SK-N-SH (cell line): ENCODE data around the gene DHRSX.
"Not testable (repeated sequence)": the region's sequence is repeated elsewhere in the genome, so short reads cannot be mapped to it uniquely, and the experiment has no call there.

Experiments used
- EP300 ChIP-seq, 2 experiments: IDR thresholded peaks; 2 replicates each; pipeline versions ENCODE4 v1.4.0 to v1.6.1; 2012; ENCODE audit warnings: borderline replicate concordance in 1 of 2, low read depth in 1 of 2, low read length in 1 of 2
- FOXM1 ChIP-seq: IDR thresholded peaks from 2 replicates; pipeline ENCODE4 v1.4.0; 2012; ENCODE audit warnings: low read depth, mild to moderate bottlenecking
- JUND ChIP-seq: IDR thresholded peaks from 2 replicates; pipeline ENCODE4 v1.4.0; 2012
- MXI1 ChIP-seq: IDR thresholded peaks from 2 replicates; pipeline ENCODE4 v1.6.1; 2012; ENCODE audit warnings: mild to moderate bottlenecking, low read depth, low read length, improper control_type of control experiment
- RAD21 ChIP-seq: IDR thresholded peaks from 2 replicates; pipeline ENCODE4 v1.6.1; 2012; ENCODE audit warnings: mild to moderate bottlenecking, low read length
- RCOR1 ChIP-seq: fragments of 150-350 bp; IDR thresholded peaks from 2 replicates; pipeline ENCODE4 v1.6.1; 2017; ENCODE audit warnings: antibody characterized with exemption, low read length
- RXRA ChIP-seq: IDR thresholded peaks from 2 replicates; pipeline ENCODE4 v1.4.0; 2012; ENCODE audit warnings: low read depth, mild to moderate bottlenecking, borderline replicate concordance
- SIN3A ChIP-seq: IDR thresholded peaks from 2 replicates; pipeline ENCODE4 v1.6.1; 2012; ENCODE audit warnings: low read depth, mild to moderate bottlenecking, low read length, moderate library complexity, borderline replicate concordance
- YY1 ChIP-seq: IDR thresholded peaks from 2 replicates; pipeline ENCODE4 v1.4.0; 2012; ENCODE audit warnings: low read depth, mild to moderate bottlenecking
- TF ChIP-seq, protein P1 (sequence below): IDR thresholded peaks from 2 replicates; pipeline ENCODE4 v1.6.1; 2012; ENCODE audit warnings: mild to moderate bottlenecking, low read depth, low read length, moderate library complexity
- TF ChIP-seq, protein P2 (sequence below): IDR thresholded peaks from 2 replicates; pipeline ENCODE4; 2012
- TF ChIP-seq, protein P3 (sequence below): fragments of 200-600 bp; sonication (generic); IDR thresholded peaks from 2 replicates; pipeline ENCODE4 v1.6.1; 2017; ENCODE audit warnings: antibody characterized with exemption, mild to moderate bottlenecking, moderate library complexity
- TF ChIP-seq, protein P4 (sequence below): IDR thresholded peaks from 2 replicates; pipeline ENCODE4 v1.4.0; 2012; ENCODE audit warnings: low read depth, borderline replicate concordance
- TF ChIP-seq, protein P5 (sequence below): IDR thresholded peaks from 2 replicates; pipeline ENCODE4 v1.4.0; 2012; ENCODE audit warnings: low read depth

DNA sequence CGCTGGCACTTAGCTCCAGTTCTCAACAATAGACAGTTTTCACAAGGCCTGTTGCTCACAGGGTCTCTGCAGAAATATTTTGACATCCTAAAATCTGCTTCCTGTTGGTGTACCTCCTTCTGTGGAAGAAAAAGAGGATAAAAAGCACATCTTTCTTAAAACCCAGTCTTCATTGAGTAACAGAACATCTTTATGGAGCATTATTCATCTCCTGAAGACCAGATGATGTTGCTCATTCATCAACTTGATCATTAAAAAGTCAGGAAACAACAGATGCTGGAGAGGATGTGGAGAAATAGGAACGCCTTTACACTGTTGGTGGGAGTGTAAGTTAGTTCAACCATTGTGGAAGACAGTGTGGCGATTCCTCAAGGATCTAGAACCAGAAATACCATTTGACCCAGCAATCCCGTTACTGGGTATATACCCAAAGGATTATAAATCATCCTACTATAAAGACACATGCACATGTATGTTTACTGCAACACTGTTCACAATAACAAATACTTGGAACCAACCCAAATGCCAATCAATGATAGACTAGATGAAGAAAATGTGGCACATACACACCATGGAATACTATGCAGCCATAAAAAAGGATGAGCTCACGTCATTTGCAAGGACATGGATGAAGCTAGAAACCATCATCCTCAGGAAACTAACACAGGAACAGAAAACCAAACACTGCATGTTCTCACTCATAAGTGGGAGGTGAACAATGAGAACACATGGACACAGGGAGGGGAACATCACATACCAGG, 33.7 kb upstream of the DHRSX start:
- not testable (repeated sequence) for TF ChIP-seq MXI1; JUND; EP300 (IDR thresholded peaks at IDR 0.05; ENCODE audit: borderline replicate concordance in 1 of 2, low read depth in 1 of 2, low read length in 1 of 2); SIN3A; FOXM1; RAD21; RCOR1; YY1; RXRA
- TF ChIP-seq, protein P1, sequence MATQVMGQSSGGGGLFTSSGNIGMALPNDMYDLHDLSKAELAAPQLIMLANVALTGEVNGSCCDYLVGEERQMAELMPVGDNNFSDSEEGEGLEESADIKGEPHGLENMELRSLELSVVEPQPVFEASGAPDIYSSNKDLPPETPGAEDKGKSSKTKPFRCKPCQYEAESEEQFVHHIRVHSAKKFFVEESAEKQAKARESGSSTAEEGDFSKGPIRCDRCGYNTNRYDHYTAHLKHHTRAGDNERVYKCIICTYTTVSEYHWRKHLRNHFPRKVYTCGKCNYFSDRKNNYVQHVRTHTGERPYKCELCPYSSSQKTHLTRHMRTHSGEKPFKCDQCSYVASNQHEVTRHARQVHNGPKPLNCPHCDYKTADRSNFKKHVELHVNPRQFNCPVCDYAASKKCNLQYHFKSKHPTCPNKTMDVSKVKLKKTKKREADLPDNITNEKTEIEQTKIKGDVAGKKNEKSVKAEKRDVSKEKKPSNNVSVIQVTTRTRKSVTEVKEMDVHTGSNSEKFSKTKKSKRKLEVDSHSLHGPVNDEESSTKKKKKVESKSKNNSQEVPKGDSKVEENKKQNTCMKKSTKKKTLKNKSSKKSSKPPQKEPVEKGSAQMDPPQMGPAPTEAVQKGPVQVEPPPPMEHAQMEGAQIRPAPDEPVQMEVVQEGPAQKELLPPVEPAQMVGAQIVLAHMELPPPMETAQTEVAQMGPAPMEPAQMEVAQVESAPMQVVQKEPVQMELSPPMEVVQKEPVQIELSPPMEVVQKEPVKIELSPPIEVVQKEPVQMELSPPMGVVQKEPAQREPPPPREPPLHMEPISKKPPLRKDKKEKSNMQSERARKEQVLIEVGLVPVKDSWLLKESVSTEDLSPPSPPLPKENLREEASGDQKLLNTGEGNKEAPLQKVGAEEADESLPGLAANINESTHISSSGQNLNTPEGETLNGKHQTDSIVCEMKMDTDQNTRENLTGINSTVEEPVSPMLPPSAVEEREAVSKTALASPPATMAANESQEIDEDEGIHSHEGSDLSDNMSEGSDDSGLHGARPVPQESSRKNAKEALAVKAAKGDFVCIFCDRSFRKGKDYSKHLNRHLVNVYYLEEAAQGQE: not testable (repeated sequence)
- TF ChIP-seq, protein P2, sequence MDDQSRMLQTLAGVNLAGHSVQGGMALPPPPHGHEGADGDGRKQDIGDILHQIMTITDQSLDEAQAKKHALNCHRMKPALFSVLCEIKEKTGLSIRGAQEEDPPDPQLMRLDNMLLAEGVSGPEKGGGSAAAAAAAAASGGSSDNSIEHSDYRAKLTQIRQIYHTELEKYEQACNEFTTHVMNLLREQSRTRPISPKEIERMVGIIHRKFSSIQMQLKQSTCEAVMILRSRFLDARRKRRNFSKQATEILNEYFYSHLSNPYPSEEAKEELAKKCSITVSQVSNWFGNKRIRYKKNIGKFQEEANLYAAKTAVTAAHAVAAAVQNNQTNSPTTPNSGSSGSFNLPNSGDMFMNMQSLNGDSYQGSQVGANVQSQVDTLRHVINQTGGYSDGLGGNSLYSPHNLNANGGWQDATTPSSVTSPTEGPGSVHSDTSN: not testable (repeated sequence)
- TF ChIP-seq, protein P3, sequence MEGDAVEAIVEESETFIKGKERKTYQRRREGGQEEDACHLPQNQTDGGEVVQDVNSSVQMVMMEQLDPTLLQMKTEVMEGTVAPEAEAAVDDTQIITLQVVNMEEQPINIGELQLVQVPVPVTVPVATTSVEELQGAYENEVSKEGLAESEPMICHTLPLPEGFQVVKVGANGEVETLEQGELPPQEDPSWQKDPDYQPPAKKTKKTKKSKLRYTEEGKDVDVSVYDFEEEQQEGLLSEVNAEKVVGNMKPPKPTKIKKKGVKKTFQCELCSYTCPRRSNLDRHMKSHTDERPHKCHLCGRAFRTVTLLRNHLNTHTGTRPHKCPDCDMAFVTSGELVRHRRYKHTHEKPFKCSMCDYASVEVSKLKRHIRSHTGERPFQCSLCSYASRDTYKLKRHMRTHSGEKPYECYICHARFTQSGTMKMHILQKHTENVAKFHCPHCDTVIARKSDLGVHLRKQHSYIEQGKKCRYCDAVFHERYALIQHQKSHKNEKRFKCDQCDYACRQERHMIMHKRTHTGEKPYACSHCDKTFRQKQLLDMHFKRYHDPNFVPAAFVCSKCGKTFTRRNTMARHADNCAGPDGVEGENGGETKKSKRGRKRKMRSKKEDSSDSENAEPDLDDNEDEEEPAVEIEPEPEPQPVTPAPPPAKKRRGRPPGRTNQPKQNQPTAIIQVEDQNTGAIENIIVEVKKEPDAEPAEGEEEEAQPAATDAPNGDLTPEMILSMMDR: not testable (repeated sequence)
- TF ChIP-seq, protein P4, sequence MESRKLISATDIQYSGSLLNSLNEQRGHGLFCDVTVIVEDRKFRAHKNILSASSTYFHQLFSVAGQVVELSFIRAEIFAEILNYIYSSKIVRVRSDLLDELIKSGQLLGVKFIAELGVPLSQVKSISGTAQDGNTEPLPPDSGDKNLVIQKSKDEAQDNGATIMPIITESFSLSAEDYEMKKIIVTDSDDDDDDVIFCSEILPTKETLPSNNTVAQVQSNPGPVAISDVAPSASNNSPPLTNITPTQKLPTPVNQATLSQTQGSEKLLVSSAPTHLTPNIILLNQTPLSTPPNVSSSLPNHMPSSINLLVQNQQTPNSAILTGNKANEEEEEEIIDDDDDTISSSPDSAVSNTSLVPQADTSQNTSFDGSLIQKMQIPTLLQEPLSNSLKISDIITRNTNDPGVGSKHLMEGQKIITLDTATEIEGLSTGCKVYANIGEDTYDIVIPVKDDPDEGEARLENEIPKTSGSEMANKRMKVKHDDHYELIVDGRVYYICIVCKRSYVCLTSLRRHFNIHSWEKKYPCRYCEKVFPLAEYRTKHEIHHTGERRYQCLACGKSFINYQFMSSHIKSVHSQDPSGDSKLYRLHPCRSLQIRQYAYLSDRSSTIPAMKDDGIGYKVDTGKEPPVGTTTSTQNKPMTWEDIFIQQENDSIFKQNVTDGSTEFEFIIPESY: not testable (repeated sequence)
- TF ChIP-seq, protein P5, sequence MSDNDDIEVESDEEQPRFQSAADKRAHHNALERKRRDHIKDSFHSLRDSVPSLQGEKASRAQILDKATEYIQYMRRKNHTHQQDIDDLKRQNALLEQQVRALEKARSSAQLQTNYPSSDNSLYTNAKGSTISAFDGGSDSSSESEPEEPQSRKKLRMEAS: not testable (repeated sequence)
